Lower leg skin (tissue), 3 donors: Measurements from ENCODE around the gene ALPG.

Source experiments
- CTCF ChIP-seq, 3 donors: fragments of 450-650 bp; IDR thresholded peaks; one replicate each; pipeline ENCODE4 v1.5.1; 2016; ENCODE audit warnings: antibody characterized with exemption in 3 of 3, mild to moderate bottlenecking in 3 of 3, moderate library complexity in 2 of 3
- POLR2A ChIP-seq, 2 donors: fragments of 450-650 bp; IDR thresholded peaks; one replicate each; pipeline ENCODE4 v1.6.1; 2016 to 2017; ENCODE audit warnings: antibody characterized with exemption in 2 of 2, mild to moderate bottlenecking in 1 of 2, moderate library complexity in 1 of 2

GRCh38 chr2:232432598-232433184 is 26.0 kb downstream of the ALPG start:
- TF ChIP-seq CTCF (IDR thresholded peaks at IDR 0.05) (no peak), POLR2A (IDR thresholded peaks at IDR 0.05) (no peak)
